NCI-H460 (cell line): ENCODE results near the gene TTLL10. TPM values are rescaled to one million over a fixed set of nuclear protein-coding genes. Genes with fewer than 3 reads are reported as not detected.

Experiments
- DNase-seq: peaks from one replicate; pipeline ENCODE4 v3.0.0-alpha.2; 2016; ENCODE audit warnings: low read depth; ENCODE audit errors: extremely low read depth
- total RNA-seq: library from RNA; depleted of rRNA; stranded (reverse); fragments of >200 nt; shearing (Covaris generic); gene quantifications from 2 replicates; pipeline ENCODE4 v1.2.3, GENCODE V29; 2014

The TTLL10 gene
- total RNA-seq, 1 experiment from 2014 or later, result not detected

DNA sequence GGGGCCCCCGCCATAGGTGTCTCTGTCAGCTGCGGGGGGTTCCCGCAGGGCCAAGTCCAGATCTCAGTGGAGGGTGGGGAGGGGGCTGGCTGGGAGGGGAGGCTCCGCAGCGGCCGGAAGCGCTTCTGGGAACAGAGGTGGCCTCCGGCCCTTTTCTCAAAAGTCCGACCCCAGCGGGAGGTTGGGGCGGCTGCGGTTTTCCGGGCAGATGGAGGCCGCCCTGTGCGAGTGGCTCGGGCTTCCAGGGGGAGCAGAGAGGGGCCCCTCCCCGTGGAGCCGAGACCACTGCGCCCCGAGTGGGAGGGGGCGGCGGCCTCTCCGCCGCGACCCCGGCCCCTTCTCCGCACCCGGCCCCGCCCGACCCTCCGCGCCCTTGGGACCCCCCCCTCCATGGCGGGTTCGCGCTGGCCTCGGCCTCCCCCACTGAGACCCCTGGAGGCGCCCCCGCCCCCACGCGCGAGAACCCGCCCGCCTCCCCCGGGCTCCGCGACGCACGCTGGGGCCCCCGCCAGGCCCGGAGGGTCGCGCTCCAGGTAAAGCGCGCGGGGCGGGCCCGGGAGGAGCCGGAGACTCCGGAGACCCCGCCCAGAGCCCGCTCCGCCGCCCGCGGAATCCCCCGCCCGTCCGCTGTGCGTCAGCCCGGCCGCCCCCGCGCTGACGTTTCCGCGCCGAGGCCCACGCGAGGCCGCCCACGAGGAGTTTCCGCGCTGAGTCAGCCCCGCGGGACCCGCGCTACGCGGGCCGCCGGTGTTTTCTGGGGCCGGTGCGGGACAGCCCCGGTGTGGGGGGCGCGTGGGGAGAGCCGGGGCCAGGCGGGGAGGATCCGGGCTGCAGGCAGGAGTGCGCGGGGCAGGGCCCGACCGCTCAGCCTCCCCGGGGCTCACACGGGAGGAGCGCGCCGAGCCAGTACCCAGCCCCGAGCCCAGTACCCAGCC is 27.5 kb downstream of the TTLL10 start:
- DNase-seq, result no peak

DNA sequence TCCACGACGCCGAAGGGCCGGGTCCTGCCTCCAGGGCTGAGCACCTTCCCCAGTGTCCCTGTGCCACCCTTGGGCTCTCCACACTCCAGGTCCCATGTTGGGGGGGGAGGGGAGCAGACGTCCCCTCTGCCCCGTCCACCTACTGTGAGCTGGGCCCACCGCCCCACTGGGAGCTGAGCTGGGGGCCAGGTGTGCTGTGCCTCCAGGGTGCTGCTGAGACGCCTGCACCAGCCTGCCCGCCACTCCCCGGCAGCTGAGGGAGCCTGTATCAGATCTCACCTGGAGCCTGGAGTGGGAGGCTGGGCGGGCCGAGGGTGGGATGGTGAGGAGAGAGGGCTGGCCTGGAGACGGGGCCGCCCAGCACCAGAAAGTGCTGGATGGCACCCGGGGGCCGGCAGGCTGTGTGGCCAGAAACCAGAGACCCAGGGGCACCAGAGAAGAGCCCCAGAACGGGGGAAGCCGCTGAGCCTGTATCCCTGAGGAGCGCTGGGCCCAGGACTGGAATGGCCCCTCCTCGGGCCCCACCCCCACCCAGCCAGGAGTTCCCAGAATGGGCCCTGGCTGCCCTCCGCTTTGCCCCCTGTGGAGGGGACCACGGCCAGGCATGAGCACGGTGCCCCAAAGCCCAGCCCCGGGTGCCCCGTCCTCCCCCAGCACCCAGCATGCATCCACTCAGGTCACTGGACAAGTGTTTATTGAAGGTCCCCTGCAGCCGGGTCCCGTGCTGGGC is 29.3 kb downstream of the TTLL10 start:
- DNase-seq, result no peak

DNA sequence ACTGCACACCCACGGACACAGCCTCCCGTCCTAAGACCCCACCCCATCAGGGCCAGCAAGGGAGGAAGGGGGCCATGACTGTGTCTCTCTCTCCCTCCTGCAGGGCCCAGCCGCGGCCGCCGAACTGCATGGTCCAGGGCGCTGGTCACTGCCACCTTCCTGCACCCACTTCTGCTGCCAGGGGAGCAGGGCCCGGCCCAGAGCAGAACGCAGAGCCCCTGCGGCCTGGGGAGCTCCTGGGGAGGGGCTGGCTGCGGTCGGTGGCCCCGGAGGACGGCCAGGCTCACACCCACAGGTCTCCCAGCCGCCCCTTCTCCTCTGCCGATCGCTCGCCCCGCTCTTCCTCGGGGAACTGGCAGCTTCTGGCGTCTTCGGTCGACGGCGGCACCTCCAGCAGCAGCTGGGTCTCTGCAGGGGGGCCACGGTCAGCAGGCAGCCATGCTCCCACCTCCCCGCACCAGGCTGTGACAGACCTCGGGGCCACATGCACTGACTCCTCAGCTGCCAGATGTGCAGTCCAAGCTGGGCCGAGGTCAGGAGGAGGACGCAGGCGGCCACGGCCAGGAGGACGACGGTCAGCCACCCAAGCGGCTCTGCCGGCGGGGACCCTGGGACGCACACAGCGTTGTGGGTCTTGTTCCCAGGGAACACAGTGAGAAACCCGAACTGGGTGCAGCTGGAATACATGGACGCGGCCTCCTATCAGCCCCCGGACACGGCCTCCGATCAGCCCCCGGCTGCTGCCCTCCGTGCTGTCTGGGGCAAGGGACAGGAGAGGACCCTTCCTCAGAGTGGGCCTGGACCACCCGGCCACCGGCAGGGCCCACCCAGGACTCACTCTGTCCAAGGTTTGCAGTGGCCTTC is 30.1 kb downstream of the TTLL10 start:
- no peak for DNase-seq

DNA sequence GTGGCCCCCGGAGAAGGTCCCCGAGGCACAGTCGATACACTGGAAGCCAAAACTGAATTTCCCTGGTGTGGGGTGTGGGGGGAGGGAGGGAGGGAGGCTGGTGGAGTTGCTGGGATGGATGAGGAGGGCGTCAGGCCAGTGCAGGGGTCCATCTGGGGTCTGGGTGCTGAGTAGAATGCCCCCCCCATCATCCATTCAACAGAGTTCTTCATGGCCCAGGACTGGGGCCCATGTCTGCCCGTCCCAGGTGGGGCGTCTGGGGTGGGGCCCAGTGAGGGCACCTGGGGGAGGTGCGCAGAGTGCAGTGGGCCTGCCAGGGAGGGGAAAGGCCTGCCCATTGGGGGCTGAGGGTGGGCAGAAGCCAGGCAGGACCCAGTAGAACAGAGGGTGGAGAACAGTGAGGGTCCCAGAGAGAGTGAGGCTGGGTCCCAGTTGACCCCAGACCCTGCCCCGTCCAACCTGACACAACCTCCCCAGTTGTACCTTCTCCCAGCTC is 30.8 kb downstream of the TTLL10 start:
- no peak for DNase-seq

DNA sequence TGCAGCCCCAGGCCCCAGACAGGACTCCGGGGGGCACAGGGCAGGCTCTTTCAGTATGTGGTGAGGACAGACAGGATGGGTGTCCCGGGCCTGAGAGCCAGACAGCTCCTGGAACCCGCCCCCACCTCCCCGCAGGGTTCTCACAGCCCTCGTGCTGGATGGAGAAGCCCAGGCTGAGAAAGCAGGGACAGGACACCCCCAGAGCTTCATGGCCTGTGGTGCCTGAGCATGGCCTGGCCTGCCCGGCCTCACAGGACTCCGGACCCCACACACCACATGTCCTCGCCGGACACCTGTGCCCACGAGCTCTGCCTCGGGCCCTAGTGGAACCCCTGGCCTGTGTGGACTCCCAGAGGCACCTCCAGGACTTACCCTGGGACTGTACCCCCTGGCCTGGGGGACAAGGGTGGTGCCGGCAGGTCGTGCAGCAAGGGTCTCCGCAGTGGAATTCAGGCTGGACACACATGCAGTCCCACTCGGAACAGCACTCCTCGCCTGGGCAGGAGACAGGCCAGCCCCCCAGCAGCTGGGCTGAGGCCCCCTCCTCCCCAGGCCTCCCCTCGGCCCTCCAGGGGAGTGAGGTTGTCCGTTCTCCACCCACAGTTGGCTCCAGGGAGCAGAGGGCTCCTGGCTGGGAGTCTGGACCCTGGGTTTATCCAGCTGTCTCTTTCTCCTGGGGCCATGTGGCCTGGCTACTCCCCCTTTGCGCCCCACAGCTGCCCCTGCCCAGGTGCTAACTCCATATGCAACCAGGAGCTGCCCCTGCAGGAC is 31.5 kb downstream of the TTLL10 start:
- DNase-seq, result no peak

DNA sequence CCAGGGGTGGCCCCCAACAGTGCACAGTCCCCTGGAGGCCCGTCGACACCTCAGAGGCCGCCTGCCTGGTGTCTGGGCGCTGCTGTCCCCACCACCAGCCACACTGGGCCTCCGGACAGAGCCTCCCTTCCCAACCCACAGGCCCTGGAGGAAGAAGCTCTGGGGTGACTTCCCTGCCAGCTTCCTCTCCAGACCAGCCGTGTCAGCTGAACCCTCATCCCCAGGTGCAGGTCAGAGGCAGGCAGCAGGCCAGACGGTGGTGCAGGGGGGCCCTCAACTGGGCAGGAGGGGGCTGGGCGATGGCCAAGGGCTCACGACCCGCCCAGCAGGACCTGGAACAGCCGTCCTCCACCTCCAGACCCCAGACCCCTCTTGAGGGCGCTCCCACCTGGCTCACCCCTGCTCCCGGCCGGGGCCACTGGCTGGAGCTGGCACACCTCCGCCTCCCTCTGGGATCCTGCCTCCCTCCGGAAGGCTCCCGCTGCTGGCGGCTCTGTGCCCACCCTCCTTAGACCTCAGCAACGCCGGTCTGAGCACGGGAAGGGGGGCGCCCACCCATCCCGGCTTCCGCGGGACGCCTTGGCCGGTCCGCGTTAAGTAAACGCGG is 32.2 kb downstream of the TTLL10 start:
- DNase-seq, result no peak

DNA sequence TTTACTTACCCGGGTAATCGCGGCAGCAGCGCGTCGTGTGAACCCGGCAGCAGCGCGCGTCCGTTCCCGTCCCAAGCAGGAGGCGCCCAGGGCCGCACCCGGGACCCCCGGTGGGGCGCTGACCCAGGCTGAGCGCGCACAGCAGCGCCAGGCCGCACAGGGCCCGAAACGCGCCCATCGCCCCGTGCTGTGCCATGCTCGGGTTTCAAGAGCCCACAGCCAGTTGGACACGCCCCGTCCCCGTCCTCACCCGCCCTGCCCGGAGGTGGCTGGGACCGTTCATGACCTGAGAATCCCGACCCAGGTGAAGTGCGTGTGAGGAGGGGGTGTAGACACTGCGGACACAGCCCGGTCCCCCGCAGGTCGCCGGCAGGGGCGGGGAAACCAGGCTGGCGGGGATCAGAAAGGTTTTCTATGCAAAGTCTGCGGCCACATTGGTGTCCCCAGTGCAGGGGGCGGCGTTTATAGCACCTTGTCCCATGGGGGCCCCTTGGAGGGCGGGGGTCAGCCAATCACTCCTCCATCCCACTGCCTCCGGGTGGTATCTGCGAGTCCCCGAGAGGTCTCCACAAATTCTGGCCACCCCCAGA is 32.8 kb downstream of the TTLL10 start, which contains the start of gene TNFRSF18:
Gene TNFRSF18, minus strand, starts transcription at position 217 of the 590 bp plus-strand sequence. Its CDS starts 21 bp downstream, at position 196.
- no peak for DNase-seq

DNA sequence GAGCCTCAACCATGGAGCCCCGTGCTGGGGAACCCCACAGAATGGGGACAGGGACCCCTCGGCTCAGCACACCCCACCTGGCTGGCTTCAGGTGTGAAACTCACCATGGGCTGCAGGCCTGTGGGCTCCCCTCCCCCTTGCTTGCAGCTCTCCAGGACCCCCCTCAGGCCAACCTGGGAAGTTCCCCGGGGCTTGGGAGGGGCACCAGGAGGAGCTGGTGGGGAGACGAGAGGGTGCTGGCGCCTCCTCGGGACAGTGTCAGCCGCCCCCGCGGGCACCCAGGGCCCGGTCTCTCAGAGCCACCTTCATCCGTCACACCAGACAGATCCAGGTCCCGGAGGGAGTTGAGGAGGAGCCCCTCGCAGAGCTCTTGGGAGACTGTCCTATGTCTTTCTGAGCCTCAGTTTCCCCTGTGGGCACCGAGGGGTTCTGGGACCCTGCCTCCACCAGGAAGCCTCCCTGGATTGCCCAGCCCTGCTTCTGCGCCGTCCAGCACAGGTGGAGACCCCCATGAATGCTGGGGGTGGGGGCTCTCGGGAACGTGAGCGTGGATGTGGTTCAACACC is 33.4 kb downstream of the TTLL10 start:
- DNase-seq, result no peak

DNA sequence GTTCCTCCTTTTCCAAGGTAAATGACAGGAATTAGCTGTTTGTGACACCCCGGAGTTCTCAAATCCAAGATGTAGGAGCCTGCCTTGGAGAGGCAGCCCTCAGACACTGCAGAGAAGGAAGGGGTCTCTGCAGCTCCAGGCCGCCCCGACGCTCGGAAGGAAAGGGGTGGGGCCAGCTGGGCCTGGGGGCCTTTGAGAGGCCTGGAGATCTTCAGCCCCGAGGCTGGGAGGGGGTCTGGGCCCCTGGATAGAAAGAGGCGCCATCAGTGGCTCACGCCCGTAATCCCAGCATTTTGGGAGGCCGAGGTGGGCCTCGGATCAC is 33.9 kb downstream of the TTLL10 start:
- DNase-seq, result no peak

DNA sequence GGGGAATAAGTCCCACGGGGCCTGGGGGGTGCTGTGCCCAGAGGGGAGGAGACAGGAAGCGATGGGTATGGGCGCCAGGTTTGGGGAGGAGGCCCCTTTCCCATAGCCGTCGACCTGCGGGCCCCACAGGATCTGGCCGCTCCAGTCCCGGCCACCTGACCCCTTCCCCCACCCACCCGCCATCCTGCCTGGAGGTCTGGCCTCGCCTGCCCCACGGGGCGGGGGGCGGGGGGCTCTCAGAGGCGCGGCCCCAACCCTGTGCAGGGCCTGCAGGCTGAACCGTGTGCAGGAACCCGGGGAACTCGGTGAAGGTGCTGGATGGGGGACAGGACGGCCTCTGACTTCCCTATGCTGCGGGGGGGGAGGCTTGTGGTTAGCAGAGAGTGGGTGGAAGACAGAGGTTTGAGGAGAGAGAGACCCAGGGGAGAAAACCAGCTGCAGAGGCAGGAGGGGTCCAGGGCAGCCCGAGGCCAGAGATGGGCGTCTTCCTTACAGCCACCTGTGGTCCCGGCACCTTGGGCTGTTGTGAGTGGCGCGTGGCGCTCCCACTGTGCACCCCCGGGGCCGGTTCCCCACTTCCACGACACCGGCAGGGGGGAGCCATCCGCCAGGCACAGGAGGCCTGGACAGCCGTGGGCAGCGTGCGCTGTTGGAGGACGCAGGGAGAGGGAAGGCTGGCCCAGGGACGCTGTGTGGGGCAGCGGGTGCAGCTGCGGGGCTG is 35.2 kb downstream of the TTLL10 start:
- no peak for DNase-seq

DNA sequence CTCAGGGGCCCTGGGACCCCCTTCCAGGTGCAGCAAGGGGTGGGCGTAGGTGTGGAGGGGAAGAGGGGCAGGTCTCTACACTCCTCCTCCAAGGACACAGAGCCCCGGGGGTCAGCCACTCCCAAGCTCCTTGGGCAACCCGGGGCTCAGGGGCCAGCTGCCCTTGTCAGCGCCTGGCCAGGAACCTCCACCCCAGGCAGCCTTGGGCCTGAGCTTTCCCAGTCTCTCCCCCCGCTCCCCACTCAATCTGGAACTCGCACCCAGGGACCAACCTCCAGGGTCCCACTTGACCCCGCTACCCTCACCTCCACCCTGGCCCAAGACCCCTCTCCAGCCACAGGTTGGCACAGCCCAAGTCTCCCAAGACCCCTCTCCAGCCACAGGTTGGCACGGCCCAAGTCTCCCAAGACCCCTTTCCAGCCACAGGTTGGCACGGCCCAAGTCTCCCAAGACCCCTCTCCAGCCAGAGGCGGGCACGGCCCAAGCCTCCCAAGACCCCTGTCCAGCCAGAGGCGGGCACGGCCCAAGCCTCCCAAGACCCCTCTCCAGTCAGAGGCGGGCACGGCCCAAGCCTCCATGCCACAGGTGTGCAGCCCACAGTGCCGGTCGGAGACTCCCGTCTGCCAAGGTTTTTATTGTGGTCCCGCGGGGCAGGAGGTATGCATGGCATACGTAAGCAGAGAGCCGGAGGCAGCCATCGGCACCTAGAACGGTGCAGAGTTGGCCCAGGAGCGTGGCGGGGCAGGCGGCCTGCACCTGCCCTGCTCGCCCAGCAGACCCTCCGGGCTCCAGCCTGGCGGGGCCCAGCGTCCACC is 37.3 kb downstream of the TTLL10 start:
- no peak for DNase-seq

DNA sequence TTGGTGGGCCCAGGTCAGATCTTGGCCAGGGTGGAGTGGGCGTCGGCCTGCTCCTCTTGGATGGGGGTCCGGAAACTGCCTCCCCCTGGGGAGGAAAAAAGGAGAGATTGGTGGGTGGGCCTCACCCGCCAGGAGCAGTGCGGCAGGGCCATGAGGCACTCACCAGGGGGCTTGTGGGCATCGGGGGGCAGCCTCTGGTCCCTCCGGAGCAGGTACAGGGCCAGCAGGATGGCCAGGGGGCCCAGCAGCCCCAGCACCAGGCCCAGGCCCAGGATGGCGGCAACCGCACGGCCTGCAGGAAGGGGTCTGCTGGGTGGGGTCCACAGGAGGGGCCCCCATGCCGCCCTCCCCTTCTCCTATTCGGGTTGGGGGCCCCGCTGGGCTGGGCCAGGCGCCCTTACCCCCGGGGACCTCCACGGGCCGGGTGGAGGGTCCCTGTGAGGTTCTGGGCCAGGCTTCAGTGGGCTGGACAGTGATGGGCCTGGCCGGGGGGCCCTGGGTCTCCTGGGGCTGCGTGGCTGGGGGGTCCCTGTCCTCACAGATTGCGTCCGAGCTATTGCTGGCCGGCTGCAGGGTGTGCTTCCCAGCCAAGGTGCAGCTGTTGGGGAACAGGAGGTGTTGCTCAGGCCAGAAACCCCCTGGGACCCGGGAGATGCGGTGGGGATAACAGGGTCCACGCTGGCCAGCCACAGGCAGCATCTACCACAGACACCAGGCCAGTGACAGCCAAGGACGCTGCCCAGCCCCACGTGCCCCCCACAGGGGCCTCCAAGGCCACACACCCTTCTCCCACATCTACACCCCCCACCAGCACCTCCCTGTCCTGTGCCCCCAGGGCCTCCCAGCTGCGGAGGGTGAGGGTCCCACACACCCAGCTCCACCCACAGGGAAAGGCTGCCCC is 38.1 kb downstream of the TTLL10 start:
- DNase-seq, result no peak

DNA sequence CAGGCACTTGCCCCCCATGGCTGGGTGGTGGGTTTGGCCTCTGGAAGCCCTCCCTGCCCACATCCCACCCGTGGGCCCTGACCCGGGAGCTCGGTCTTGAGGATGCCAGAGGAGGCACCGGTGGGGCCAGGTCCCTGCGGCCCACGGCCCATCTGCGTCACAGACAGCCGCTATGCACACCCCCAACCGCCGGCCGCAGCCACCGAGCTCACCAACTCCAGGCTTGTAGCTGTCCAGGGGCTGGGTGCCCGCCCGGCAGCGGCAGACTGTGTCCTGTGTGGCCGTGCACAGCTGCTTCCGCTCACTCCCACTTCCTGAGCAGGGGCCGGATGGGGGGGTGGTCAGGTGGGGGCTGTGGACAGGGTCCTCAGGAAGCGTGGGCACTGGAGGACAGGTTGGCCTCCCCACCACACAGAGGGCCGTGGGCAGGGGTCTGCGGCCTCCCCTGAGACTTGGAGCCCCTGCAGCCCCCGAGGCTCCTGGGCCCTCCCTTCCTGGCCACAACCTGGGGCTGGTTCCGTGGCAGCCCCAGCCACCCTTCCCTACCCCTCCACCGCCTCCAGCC is 39.2 kb downstream of the TTLL10 start:
- no peak for DNase-seq

DNA sequence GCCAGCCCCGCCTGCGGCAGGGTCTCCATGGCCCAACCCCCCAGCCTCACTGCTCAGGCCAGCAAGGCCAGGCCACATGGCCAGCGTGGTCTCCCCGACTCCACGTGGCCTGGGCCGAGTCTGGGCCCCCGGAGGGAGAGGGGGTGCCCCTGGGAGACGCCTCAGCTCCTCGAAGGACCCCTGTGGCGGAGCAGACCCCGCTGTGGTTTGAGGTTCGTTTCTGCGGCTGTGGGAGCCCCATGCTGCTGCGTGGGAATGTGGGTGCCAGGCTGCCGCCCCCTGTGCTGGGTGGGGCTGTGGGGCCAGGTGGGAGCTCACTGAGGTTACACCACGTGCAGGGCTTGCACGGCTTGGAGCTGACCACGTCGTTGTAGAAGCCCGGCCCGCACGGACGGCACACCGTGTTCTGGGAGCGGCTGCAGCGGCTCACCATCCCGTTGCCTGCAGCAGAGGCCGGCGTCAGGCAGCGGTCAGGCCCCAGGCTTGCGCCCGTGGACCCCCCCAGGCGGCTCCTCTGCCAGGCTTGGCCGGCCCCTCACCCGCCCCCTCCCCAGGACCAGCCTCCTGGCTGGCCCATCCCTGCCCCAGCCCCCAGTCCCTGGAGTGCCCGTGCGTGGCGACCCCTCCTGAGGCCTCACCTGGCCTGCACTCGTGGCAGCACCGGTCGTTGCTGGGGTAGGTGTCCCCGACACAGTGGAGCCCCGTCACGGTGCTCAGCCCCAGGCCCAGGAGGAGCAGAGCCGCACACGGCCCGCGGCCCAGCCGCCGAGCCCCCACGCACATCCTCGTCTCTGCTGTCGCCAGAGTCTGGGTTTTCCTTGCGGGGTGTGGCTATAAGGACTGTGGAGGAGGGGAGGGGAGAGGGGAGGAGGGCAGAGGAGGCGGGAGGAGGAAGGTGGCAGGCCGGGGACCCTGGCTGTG is 39.9 kb downstream of the TTLL10 start, which contains the start of gene TNFRSF4:
Gene TNFRSF4, minus strand, starts transcription at position 809 of the 921 bp plus-strand sequence. Its CDS starts 26 bp downstream, at position 783.
- no peak for DNase-seq
